HG03103 (cell line): ENCODE results near the gene PTPRD.

Experiments used
- ATAC-seq: cut with Tn5 transposase; IDR thresholded peaks from one replicate; pipeline ENCODE4 v1.9.1; 2021; ENCODE audit warnings: low read depth; ENCODE audit not compliant: unreplicated experiment

Gene PTPRD

GRCh38 chr9:10272830-10273229, 340.0 kb downstream of the PTPRD start:
- ATAC-seq: no peak

DNA sequence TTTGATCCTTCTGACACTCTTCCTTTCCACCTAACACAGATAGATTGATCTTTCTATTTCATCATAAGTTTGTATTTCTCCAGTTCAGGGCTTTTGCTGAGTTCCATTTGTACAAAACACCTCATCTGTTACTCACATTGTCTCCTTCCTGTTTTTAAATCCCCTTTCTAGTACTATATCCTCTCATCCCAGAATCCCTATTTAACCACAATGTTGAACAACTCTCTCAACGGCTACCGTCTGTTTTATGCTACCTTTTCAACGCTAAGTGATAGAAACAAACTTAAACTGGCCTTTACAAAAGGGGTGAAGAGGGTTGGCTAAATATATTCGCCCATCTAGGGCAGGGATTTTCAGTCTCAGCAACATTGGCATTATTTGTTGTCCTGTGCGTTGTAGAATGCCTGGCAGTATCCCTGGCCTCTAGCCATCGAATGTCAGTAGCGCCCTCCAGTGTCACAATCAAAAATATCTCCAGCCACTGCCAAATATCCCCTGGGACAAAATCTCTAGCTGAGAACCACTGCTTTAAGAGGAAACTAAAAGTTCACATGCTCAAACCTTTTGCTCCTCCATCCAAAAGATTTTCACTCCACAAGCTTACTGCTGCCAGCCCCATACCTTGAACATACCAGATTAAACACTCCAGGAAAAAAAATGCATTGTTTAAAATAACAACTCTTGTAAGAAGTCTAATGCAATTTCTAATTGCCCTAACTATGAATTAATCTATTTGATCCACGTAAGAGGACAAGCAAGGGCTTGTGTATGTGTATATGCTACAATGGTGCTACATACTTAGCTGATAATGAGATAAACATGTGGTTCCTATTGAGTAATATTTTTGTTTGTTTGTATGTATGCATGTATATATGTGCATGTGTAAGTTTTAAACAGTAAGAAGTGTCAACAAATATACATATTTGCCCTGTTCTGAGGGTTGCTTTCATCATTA, 344.0 kb downstream of the PTPRD start:
- ATAC-seq: no peak

DNA sequence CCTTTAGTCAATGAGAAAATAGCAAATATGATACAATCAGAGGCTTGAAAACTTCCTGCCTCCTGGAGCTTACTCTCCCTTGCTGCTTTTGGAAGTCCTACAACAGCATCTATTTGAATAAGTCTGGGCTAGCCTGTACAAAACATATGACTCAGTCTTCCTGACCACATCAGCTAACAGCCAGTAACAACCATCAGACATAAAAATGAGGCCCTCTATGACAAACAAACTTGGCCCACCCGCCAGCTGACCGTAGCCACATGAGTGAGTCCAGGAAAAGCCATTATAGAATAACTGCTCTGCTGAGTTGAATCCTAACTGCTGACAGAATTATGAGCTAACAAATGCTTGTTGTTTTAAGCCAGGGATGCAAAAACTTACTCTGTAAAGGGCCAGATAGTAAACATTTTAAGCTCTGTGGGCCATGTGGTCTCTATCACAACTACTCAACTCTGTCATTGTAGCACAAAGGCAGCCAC, 347.6 kb downstream of the PTPRD start:
- no peak for ATAC-seq

DNA sequence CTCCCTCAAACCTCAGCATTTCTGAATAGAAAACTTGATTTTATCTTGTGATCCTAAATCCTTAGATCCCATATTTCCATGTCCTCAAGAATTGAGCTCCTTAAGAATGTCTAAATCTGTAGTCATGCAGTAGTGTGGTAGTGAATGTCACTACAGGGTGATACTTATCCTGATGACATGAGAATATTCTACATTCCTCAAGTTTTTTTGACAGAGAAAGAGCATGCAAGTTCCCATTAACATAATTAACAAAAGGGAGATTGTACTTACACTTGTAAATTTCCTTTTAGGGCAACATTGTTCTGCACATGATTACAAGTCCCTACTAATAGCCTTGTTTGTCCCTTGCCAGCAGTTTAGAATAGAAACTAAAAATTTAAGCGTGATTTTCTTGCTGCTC, 352.3 kb downstream of the PTPRD start:
- no peak for ATAC-seq

DNA sequence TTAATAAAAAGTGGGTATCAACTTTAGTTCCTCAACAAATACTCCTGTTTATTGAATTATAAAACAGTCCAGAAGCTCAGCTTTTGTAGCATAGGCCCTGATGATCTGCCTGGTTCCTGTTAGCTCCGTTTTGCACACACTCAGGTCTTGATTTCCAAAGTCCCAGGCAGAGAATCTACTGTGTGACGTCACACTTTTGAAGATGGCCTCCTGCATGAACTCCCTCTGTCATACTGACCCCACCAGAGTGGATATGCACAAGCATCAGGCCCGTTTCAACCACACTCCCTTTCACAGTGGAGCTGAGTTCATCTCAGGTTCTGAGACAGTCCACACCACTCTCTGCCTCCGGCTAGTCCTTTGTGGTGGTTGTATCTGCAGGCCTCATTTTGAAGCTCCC, 353.1 kb downstream of the PTPRD start:
- no peak for ATAC-seq

GRCh38 chr9:10255758-10256157, 357.0 kb downstream of the PTPRD start:
- ATAC-seq: no peak

DNA sequence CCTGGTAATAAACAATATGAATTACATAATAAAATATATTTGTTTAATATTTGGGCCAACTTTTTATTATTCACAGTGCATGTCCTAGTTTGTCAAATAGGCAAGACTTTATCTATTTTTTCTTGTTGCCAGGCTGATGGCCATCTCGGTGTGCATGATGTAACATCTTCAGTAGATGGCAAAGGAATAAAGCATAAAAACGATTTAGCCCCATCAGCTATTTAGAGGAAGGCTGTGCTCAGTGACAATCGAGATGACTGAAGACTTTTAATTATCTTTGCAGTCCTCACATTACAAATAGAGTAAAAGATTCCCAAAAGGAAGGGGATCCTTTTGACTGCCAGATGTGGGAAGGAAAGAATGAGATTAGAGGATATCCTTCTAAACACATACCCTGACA, 358.5 kb downstream of the PTPRD start:
- no peak for ATAC-seq

DNA sequence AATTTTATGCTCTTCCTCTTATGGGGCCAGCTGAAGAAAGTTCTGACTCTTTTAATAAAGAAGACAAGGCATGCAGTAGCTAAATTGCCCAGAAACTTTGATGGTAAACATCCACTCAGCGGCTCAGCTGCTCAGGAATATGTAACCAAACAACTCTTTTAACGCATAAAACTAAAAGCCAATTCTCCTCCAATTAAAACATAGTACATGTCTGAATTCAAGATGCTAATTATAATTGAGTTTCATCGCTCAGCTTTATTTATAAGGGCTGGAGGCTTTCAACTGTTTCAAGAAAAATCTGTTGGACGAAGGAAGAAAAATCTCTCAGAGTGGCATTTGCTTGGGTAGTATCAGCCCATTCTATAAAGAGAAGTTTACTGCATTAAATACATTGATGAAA, 359.5 kb downstream of the PTPRD start:
- ATAC-seq: no peak

DNA sequence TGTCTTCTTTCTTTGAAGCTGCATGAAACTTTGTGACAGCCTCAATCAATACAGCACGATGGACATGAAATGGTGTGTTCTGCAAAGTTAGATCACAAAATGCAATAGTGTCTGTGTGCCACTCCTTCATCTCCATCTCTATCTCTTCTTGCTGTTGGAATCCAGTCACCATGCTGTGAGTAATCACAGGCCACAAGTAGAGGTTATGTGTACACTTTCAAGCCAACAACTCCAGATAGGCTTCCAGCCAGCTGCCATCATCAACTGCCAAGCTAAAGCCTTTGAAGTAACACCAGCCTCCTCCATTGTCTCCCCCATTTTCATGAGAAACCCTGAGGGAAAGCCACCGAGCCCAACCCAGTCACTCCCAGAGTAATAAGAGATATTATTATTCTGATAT, 360.6 kb downstream of the PTPRD start:
- no peak for ATAC-seq

- no peak for ATAC-seq
Measured at GRCh38 chr9:10251490-10251889, 361.3 kb downstream of the PTPRD start.

GRCh38 chr9:10250219-10250618, 362.6 kb downstream of the PTPRD start:
- no peak for ATAC-seq

GRCh38 chr9:10248890-10249289, 363.9 kb downstream of the PTPRD start:
- no peak for ATAC-seq

GRCh38 chr9:10242255-10242654, 370.5 kb downstream of the PTPRD start:
- ATAC-seq: no peak

DNA sequence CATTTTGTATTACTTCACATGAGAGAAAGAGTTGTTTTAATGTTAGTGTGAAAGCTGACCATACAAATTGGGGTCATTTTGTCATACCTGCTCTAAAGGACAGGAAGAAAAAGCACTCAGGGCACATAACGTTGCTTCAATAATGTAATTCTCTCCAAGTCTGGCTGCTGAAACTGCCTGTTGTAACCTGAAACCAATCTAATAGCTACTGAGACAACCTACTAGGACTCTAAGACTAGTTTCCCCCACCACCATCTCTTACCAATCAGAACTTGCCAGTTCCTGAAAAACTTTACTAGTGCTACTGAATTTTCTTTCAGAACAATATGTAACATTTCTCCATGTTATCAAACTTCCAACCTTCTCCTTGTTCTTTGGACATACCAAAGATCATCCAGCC, 374.7 kb downstream of the PTPRD start:
- no peak for ATAC-seq

- ATAC-seq: no peak
Measured at GRCh38 chr9:10237584-10237983, 375.2 kb downstream of the PTPRD start.

- ATAC-seq: no peak
Measured at GRCh38 chr9:10236161-10236560, 376.6 kb downstream of the PTPRD start.

- no peak for ATAC-seq
Measured at GRCh38 chr9:10235376-10235775, 377.4 kb downstream of the PTPRD start.

DNA sequence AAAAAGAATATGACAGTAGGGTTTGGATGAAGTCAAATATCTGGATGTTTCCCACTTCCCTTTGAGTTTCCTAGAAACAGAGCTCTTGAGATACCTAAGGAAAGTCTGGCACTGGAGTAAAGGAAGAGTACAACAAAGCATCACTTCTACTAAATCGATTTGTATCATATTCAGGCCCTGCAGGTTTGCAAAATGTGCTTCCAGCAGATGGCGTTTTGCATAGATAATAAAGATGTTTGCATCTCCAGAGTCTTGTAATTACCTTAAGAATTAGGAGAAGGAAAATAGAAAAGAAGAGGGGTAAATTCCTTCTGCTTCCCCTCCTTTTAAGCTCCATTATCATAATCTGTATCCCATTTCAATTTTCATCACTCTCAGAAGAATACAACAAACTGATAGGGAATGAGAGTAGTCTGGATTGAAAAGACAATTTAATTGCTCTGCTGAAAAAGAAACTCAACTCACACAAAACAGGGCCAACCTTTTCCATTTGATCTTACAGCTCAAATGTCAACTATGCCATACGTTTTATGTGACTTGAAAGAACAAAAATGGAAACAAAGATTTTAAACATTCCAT, 380.4 kb downstream of the PTPRD start:
- no peak for ATAC-seq

DNA sequence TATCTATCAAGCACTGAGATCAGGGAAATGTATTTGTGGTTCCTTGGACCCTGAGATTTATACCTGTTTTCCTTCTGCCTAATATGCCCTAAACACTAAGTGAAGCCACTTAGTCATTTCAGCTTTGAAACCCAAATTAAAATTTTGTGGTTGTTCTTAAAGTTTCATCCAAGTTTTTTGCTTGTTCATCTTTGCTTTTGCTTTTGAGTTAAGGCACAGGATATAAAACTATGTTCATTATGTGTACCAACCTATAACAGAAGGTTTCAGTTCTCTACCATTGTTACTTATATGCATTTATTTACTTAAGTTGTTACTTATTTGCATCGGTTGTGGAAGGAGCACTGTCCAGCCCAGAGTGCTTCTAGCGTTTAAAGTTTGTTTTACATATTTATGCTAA, 382.3 kb downstream of the PTPRD start:
- no peak for ATAC-seq

GRCh38 chr9:10228082-10228481, 384.7 kb downstream of the PTPRD start:
- ATAC-seq: no peak

DNA sequence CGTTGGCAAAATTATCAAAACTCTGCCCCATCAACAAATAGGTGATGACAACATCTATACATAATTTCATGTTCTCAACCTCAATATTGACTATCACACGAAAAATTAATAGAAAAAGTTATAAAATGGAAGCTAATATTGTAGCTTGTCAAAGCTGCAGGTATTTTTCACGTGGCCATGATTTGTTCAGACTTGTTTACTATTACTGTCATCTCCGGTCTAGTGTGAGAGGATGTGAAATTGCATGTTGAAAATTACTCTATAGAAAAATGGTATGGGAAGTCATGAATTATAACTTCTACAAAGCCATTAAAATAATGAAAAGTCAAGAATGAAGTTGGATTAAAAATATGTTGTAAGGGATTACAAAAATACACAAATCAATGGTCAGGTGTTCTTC, 385.8 kb downstream of the PTPRD start:
- ATAC-seq: no peak

DNA sequence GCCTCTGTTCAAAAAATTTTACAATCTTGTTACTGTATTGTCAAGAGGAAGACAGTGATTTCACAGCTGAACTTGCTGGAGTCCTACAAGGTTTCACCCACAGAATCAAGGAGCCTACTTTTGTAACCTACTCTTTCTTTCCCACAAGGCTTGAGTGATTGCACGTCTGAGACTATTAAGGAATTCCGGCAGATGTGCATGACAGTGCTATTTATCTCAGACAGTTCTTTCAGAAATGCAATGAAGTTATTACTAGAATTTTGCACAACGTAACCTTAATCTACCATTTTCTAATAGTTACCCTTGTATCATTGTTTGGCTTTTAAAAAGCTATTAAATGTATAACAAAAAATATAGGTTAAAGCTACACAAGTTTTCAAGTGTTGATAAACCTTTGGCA, 400.1 kb downstream of the PTPRD start:
- ATAC-seq: no peak
